GM21381 (cell line): ENCODE data around the gene C5AR1.
"Not testable (repeated sequence)": the region's sequence is repeated elsewhere in the genome, so short reads cannot be mapped to it uniquely, and the experiment has no call there.

Experiments used
- ATAC-seq: cut with Tn5 transposase; IDR thresholded peaks from one replicate; pipeline ENCODE4 v1.9.1; 2021; ENCODE audit warnings: mild to moderate bottlenecking, moderate library complexity; ENCODE audit not compliant: unreplicated experiment

Gene C5AR1

DNA sequence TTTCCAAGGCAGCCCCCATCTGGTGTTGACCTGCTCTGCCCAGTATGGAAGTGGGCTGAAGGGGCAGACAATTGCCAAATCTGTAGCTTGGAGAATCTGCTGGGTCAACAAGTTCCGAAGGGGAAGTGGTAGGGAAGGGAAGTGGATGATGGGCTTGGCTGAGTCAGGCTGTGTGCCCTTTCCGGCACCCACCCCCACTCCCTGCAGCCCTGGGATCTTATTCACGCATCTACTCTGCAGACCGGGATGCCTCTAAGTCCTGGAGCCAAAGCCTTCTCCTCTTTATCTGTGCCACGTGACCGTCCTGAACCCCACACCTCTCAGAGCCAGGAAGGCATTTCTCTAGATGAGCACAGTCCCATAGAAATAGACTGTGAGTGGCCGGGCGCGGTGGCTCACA is 14.8 kb downstream of the C5AR1 start:
- no peak for ATAC-seq

DNA sequence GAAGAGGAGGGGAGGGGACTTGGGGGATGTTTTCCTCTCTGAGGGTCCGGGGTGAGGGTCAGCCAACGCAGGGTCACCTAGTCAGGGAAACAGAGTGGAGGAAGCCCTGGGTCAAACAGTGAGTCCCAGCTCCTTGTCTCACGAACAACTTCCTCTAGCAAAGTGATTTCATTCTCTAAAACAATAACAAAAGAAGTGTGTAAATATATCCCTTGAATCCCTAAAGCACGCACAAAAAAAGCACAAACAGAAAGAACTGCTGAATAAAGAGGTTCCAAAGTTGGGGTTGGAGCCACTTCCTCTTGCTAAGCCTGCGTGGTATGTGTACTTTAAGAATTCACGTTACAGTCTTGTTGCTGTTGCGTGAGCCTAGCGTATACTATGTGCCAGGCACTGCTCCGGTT is 20.8 kb downstream of the C5AR1 start:
- ATAC-seq = no peak

DNA sequence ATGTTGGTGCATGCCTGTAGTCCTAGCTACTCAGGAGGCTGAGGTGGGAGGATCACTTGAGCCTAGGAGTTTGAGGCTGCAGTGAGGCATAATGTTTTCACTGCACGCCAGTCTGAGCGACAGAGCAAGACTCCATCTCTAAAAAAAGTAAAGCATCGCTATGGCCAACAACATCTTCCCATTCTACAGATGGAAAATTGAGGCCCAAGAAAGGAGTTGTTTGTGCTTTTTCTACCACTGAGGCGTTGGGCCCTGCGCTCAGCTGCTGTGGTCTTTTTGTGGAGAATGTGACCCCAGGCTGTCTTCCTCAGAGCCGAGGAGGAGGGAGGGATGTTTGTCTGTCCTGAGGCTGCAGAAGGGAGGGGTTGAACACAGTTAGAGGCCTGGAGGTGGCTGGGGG is 21.8 kb downstream of the C5AR1 start:
- ATAC-seq = no peak

DNA sequence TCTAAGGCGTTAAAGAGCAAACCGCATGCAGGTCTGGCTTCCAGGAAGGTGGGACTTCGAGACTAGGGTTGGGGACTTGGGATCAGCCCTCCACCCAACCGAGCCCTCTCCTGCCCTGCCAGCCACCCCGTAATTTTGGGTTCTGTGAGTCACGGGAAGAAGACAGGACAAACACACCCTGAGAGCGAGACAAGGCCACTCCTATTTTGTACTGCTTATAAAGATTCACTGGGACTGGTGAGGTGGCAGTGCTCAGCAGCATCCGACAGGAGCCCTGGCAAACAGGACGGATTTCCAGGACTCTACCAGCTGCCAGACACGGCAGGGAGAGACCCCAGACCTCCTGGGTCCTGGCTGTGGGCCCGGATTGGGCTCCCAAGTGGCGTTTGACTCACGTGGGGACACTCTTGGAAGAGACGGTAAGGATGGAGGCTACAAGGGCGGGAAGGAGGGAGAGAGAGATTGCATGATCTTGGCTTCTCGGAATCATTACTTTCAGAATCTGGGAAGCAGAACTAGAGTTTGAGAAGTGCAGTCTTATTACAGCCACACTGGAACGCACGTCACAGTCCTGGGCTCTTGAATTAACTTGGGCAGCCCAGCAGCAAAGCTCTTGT is 22.4 kb downstream of the C5AR1 start, which contains the start of gene C5AR2:
TSS of gene C5AR2 (plus strand) at position 245 of the 617 bp plus-strand sequence. CDS start 8,625 bp downstream, outside the sequence.
- no peak for ATAC-seq

DNA sequence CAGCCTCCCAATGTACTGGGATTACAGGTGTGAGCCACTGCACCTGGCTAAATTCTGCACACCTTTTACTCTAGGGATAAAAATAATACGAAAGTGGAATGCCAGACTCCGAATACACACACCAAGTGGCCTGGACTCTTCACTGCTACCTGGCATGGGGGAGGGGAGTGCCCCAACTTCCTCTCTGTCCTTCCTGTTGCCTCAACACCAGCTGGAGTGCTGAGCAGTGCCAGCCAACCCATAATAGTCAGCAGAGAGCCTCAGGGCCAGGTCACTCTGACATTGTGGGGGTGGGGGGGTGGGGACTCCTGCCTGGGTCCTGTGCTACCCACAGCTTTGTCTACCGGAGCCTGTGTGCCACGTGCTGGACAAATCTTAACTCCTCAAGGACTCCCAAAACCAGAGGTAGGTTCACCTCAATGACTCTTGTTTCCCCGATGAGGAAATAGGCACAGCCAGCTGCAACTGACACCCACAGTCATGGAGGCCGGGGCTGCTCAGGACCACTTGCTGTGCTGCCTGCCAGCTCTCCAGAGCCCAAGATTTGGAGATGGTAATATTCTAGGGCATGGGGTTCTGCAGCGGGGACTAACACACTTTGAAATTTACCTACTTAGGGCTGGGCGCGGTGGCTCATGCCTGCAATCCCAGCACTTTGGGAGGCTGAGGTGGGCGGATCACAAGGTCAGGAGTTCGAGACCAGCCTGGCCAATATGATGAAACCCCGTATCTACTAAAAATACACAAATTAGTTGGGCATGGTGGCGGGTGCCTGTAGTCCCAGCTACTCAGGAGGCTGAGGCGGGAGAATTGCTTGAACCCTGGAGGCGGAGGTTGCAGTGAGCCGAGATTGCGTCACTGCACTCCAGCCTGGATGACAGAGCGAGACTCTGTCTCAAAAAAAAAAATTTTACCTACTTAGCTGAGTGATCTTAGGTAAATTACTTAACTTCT is 27.4 kb downstream of the C5AR1 start:
- ATAC-seq = not testable (repeated sequence)

DNA sequence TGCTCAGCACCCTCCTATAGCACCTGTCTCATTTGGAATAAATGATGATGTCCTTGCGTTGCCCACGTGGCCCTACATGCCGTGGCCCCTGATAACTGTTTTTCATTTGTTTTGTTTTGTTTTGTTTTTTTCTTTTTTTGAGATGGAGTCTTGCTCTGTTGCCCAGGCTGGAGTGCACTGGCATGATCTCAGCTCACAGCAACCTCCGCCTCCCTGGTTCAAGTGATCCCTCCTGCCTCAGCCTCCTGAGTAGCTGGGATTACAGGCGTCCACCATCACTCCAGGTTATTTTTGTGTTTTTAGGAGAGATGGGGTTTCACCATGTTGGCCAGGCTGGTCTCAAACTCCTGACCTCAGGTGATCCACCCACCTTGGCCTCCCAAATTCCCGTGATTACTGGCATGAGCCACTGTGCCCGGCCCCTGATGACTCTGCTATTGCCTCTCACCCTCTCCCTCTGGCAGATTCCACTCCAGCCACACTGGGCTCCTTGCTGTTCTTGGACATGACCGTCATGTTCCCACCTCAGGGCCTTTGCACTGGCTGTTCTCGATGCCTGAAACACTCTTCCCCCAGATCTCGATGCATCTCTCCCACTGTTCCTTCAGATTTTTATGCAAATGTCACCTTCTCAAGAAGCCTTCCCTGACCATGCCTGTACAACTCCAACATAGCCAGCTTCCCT is 29.7 kb downstream of the C5AR1 start:
- ATAC-seq = no peak

DNA sequence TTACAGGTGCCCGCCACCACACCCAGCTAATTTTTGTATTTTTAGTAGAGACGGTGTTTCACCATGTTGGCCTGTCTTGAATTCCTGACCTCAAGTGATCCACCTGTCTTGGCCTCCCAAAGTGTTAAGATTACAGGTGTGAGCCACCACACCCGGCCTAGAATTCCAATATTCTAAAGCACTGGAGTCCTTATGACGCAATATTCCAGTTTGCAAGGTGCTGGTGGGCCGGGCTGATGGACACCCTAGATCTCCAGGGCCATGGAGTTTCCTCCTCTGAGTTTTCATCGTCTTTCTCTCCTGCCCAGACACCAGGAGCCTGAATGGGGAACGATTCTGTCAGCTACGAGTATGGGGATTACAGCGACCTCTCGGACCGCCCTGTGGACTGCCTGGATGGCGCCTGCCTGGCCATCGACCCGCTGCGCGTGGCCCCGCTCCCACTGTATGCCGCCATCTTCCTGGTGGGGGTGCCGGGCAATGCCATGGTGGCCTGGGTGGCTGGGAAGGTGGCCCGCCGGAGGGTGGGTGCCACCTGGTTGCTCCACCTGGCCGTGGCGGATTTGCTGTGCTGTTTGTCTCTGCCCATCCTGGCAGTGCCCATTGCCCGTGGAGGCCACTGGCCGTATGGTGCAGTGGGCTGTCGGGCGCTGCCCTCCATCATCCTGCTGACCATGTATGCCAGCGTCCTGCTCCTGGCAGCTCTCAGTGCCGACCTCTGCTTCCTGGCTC is 31.0 kb downstream of the C5AR1 start:
- no peak for ATAC-seq

DNA sequence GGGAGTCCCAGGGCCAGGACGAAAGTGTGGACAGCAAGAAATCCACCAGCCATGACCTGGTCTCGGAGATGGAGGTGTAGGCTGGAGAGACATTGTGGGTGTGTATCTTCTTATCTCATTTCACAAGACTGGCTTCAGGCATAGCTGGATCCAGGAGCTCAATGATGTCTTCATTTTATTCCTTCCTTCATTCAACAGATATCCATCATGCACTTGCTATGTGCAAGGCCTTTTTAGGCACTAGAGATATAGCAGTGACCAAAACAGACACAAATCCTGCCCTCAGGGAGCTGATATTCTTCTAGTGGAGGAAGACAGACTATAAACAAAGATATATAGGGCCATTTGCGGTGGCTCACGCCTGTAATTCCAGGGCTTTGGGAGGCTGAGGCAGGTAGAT is 32.1 kb downstream of the C5AR1 start:
- no peak for ATAC-seq

DNA sequence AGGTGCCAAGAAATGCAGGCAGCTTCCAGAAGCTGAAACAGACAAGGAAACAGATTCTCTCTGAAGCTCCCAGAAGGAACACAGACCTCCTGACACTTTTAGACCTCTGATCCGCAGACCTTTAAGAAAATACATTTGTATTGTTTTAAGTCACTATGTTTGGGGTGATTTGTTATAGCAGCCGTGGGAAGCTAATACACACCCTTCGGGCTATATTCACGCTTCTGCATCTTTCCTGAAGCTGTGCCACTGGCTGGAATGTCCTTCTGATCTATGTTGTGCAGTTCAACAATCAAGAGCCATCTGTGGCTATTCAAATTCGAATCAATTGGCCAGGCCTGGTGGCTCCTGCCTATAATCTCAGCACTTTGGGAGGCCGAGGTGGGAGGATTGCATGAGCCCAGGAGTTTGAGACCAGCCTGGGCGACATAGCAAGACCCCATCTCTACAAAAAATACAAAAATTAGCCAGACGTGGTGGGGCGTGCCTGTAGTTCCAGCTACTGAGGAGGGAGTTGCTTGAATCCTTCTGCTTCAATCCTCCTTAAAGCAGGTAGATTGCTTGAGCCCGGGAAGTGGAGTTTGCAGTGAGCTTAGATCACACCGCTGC is 33.6 kb downstream of the C5AR1 start:
- ATAC-seq = no peak

DNA sequence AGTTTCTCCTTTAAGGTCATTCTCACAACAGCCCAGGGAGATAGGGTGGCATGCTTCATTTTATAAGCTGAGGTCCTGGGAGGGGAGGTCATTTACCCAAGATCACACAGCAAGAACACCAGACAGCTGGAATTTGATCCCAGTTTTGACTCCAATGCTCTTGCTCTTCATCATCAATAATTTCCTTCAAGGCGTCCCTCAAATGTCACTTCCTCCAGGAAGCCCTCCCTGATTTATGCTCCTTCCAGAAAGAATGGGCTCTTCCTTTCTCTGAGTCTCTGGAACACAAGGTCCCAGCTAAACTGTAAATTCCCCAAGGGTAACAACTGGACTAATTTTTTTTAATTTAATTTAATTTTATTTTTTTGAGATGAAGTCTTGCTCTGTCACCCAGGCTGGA is 34.8 kb downstream of the C5AR1 start:
- no peak for ATAC-seq

DNA sequence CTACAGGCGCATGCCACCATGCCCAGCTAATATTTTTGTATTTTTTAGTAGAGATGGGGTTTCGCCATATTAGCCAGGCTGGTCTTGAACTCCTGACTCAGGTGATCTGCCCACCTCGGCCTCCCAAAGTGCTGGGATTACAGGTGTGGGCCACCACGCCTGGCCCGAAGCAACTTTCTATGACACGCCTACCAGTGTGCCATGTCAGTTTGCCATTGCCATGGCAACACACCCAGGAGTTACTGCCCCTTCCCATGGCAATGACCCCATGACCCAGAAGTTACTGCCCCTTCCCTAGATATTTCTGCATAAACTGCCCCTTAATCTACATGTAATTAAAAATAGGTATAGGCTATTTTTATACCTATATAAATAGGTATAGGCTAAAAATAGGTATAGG is 36.4 kb downstream of the C5AR1 start:
- ATAC-seq = not testable (repeated sequence)

DNA sequence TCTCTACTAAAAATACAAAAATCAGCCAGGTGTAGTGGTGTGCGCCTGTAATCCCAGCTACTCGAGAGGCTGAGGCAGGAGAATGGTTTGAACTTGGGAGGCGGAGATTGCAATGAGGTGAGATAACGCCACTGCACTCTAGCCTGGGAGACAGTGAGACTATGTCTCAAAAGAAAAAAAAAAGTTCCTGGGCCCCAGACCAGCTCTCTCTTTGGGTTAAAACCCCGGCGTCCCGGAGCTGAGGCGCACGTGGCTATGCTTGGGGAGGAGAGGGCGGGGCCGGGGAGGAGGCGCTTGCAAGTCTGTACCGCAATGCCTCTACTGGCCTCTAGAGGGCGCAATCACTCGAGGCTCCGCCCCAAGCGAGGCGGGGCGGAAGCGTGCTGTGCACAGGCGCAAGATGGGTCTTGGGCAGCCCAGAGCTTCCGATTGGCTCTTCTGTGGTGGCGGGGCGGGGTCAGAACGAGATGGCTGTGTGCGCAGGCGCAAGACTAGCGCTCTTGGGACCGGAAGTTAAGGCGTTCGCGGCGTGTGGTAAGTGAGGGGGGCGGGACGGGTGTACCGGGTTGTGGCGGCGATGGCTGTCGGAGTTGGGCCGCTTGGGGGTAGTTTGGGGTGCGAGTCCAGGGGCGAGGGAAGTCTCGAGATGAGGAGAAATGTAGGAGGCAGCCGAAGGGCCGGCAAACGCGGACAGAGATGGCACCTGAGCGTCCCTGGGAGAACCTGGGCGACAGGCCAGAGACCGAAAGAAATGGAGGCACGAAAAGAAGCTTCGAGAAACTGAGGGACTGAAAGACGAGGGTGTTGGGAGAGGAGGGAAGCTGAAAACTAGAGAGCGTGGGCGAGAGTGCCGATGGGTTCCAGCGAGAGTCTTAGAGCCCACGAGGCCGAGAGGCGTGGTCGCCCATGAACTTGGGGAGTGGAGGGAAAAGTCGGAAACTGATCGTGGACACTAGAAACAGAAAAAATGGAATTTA is 39.4 kb downstream of the C5AR1 start, which contains the start of gene DHX34:
TSS of gene DHX34 (plus strand) at position 497 of the 977 bp plus-strand sequence. CDS start 3,716 bp downstream, outside the sequence.
- peak; percentile 96 for ATAC-seq

DNA sequence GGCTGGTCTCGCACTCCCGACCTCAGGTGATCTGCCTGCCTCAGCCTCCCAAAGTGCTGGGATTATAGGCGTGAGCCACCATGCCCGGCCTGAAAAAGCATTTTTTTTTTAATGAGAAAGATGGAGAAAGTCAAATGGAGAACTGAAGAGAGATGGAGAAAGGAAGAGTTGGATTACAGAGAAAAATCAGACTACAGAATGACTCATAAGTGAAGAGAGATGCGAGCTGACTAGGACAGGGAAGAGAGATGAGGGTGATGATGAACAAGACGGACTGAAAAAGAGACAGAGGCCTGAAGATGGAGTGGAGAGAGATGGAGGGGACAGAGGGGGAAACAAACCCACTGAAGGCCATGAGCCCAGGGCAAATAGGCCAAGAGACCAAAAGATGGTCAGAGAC is 41.0 kb downstream of the C5AR1 start:
- ATAC-seq = no peak

DNA sequence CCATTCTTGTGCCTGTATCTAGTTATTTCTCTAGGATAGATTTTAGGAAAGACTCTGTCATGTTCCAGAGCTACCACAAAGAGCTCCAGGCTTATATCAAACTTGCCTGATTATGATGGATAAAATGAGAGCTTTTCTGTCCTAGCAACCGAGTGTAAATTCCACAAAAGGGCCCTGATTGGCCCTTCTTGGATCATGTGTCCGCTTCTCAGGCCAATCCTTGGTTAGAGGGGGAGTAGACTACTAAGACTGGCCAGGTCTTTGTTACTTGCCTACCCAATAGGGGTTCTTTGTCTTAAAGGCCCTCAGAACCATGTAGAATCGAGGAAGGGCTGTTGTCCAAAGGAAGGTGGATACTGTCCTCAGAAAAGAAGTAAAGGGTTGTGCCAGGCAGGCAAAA is 41.9 kb downstream of the C5AR1 start:
- ATAC-seq = no peak

DNA sequence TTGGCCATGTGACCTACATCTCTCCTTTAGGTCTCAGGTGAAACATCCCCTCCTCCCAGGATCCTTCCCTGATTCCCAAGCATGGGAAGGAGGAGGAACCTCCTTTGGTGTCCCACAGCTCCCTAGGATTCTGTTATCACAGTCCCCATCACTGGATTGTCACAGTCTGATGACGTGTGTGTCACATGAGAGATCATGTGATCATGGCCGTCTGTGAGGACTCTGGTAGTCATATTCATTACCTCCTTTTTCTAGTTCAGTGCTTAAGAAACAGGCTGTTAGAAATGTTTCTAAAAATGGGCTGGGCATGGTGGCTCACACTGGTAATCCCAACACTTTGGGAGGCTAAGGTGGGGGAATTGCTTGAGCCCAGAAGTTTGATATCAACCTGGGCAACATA is 42.4 kb downstream of the C5AR1 start:
- ATAC-seq = no peak

DNA sequence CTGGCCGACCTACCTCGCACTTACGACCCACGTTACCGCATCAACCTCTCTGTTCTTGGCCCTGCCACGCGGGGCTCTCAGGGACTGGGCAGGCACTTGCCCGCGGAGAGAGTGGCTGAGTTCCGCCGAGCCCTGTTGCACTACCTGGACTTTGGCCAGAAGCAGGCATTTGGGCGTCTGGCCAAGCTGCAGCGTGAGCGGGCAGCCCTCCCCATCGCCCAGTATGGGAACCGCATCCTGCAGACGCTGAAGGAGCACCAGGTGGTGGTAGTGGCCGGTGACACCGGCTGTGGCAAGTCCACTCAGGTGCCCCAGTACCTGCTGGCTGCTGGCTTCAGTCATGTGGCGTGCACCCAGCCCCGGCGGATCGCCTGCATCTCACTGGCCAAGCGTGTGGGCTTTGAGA is 43.6 kb downstream of the C5AR1 start:
- ATAC-seq = no peak

DNA sequence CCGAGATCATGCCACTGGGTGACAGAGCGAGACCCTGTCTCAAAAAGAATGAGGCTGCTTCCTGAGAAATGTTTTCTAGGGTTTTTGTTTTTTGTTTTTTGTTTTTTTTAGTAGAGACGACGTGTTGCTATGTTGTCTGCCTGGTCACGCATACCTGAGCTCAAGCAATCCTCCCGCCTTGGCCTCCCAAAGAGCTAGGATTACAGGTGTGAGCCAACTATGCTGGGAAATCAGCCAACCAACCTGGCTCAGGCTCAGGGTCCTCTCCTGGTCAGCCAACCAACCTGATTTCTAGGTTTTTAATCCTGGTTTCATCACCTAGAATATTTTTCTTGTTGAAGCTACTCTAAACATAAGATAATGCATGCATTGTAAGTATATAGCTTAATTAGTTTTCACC is 47.2 kb downstream of the C5AR1 start:
- ATAC-seq = no peak

DNA sequence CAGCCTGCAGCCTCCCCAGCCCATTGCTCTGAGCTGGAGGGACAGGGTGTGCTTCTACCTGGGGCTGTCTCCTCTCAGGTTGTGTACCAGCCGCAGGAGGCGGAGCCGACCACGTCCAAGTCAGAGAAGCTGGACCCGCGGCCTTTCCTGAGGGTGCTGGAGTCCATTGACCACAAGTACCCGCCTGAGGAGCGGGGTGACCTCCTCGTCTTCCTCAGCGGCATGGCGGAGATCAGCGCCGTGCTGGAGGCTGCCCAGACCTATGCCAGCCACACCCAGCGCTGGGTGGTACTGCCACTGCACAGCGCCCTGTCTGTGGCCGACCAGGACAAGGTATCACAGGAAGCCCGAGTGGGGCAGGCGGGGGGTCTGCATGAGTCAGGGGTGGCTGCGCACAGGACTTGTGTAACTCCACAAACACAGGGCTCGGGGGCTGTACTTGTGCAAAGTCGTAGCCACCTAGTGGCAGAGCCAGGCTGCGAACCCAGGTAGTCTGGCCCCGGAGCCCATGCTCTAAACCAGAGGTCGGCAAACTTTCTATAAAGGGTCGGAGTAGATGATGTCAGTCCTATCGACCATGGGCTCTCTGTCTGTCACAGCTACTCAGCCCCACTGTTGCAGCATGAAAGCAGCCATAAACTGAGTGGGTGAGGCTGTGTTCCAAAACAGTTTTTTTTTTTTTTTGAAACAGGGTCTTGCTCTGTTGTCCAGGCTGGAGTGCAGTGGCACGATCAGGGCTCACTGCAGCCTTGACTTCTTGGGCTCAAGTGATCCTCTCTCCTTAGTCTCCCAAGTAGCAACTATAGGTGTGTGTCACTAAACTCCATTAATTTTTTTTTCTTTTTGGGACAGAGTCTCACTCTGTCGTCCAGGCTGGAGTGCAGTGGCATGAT is 48.4 kb downstream of the C5AR1 start:
- no peak for ATAC-seq
